K562 (cell line): ENCODE measurements around the gene ARMH3. TPM values are rescaled to one million over a fixed set of nuclear protein-coding genes. Genes with fewer than 3 reads are reported as not detected.

Experiments
- ATAC-seq: fragments of 200-7000 bp; cut with Tn5 transposase; 3 replicates; pipeline ENCODE4 v1.9.1; 2020; ENCODE audit warnings: moderate library complexity
- BruUV-seq: library from RNA; stranded (reverse); fragments of 400-500 nt; replicated peaks from 2 replicates; lab custom pipeline; 2021; lab: Mats Ljungman, UMichigan
- CTCF ChIA-PET: fragments of 300-600 bp; formaldehyde crosslinking; extraction: SDS; loops from one replicate; lab custom pipeline; 2021; ENCODE audit warnings: low intra/inter-chr PET ratio; lab: Yijun Ruan, JAX
- POLR2A ChIA-PET: fragments of 300-600, 350-650 bp; sonication (Branson Sonifier 250); formaldehyde crosslinking; extraction: SDS; loops from one replicate; lab custom pipeline; 2021; ENCODE audit warnings: antibody characterized with exemption, inconsistent platforms; lab: Yijun Ruan, JAX
- DNase-seq, 4 experiments: peaks; one replicate each; pipeline versions ENCODE4 v3.0.0 to v3.0.0-alpha.2; 2011 to 2018; ENCODE audit warnings: low spot score in 3 of 4, mixed read lengths in 3 of 4; ENCODE audit errors: extremely low read depth in 1 of 4
- FAIRE-seq: peaks from 2 replicates; lab custom pipeline; 2011; peaks lifted over from hg19 to GRCh38; lab: Jason Lieb, UNC
- H2AFZ ChIP-seq: 2 replicates; pipeline ENCODE4 v1.6.0; 2011; ENCODE audit warnings: low read depth, low read length, control low read depth, inconsistent platforms
- H3K27ac ChIP-seq: fragments of 200-600 bp; 3 replicates; pipeline ENCODE4 v1.8.0; 2011; ENCODE audit warnings: low read depth, mild to moderate bottlenecking, control low read depth, inconsistent platforms, low read length, moderate library complexity, mixed read lengths; ENCODE audit errors: extremely low read depth
- H3K27me3 ChIP-seq, 2 experiments: fragments of 300-600 bp in 1 of 2; 2 replicates in 1 of 2; 3 replicates in 1 of 2; pipeline versions ENCODE4 v1.6.0 to v1.8.0; 2011; ENCODE audit warnings: inconsistent platforms in 2 of 2, low read length in 2 of 2, mild to moderate bottlenecking in 1 of 2, mixed read lengths in 1 of 2, moderate library complexity in 1 of 2; ENCODE audit not compliant: control insufficient read depth in 2 of 2, insufficient read depth in 2 of 2
- H3K36me3 ChIP-seq: fragments of 300-600 bp; 3 replicates; pipeline ENCODE4 v1.8.0; 2011; ENCODE audit warnings: mild to moderate bottlenecking, low read length, inconsistent platforms; ENCODE audit not compliant: control insufficient read depth, insufficient read depth
- H3K4me1 ChIP-seq, 2 experiments: fragments of 200-600 bp in 1 of 2; replicated peaks in 1 of 2; 2 replicates in 1 of 2; 3 replicates in 1 of 2; pipeline versions ENCODE4 v1.5.1 to v1.8.0; 2011; ENCODE audit warnings: inconsistent platforms in 2 of 2, low read length in 2 of 2, mild to moderate bottlenecking in 1 of 2, mixed read lengths in 1 of 2, moderate library complexity in 1 of 2; ENCODE audit not compliant: control insufficient read depth in 2 of 2, insufficient read depth in 2 of 2
- H3K4me2 ChIP-seq: 2 replicates; pipeline ENCODE4 v1.6.1; 2011; ENCODE audit warnings: low read length, control low read depth, inconsistent platforms, mixed read lengths; ENCODE audit not compliant: insufficient read depth
- H3K4me3 ChIP-seq: fragments of 200-600 bp; sonication (generic), shearing (Covaris generic); 2 replicates; pipeline ENCODE4 v1.5.1; 2016; ENCODE audit warnings: control low read depth, inconsistent platforms
- H3K79me2 ChIP-seq: fragments of 200-600 bp; 3 replicates; pipeline ENCODE4 v1.8.0; 2011; ENCODE audit warnings: low read length, inconsistent platforms; ENCODE audit not compliant: control insufficient read depth, insufficient read depth
- H3K9ac ChIP-seq, 2 experiments: 2 replicates each; pipeline versions ENCODE4 v1.6.0 to v1.6.1; 2011; ENCODE audit warnings: low read depth in 2 of 2, low read length in 2 of 2, control low read depth in 1 of 2, inconsistent platforms in 1 of 2, mild to moderate bottlenecking in 1 of 2, mixed read lengths in 1 of 2; ENCODE audit not compliant: insufficient read depth in 1 of 2
- H3K9me1 ChIP-seq: one replicate; pipeline ENCODE4 v1.6.0; 2011; ENCODE audit warnings: inconsistent platforms, mild to moderate bottlenecking, low read length, moderate library complexity; ENCODE audit not compliant: control insufficient read depth, insufficient read depth
- H3K9me3 ChIP-seq: replicated peaks from 2 replicates; pipeline ENCODE4 v1.5.1; 2011; ENCODE audit warnings: low read depth, low read length, inconsistent platforms; ENCODE audit not compliant: control insufficient read depth, insufficient read depth
- H4K20me1 ChIP-seq: replicated peaks from 2 replicates; pipeline ENCODE4 v1.6.1; 2011; ENCODE audit warnings: low read length, inconsistent platforms, mixed read lengths; ENCODE audit not compliant: control insufficient read depth, insufficient read depth
- CEBPG ChIP-seq, 3 experiments: fragments of 200-800 bp in 1 of 3; sonication (Bioruptor generic) in 1 of 3; sonication (generic) in 1 of 3; formaldehyde crosslinking in 1 of 3; IDR thresholded peaks in 2 of 3; conservative IDR thresholded peaks in 1 of 3; 2 replicates each; pipeline versions ENCODE4 v1.6.1 to v1.8.0; 2016 to 2022; ENCODE audit warnings: missing compliant biosample characterization in 2 of 3, missing genetic modification characterization in 2 of 3, mild to moderate bottlenecking in 1 of 3, missing genetic modification reagents in 1 of 3
- DPF2 ChIP-seq: fragments of 450-650 bp; IDR thresholded peaks from 2 replicates; pipeline ENCODE4 v1.6.1; 2016
- E2F3 ChIP-seq: fragments of 250-450 bp; sonication (Bioruptor Pico); IDR thresholded peaks from 2 replicates; pipeline ENCODE4 v1.4.0; 2020; ENCODE audit warnings: mild to moderate bottlenecking
- ESRRA ChIP-seq: fragments of 450-650 bp; IDR thresholded peaks from 2 replicates; pipeline ENCODE4 v1.6.1; 2014; ENCODE audit warnings: low read depth, mild to moderate bottlenecking, moderate library complexity, borderline replicate concordance
- FOXP4 ChIP-seq: sonication (generic); formaldehyde crosslinking; IDR thresholded peaks from 2 replicates; pipeline ENCODE4 v1.8.0; 2022; ENCODE audit warnings: mild to moderate bottlenecking, missing genetic modification reagents, borderline replicate concordance
- MAFF ChIP-seq: IDR thresholded peaks from 2 replicates; pipeline ENCODE4 v1.6.1; 2012; ENCODE audit warnings: low read length, improper control_type of control experiment
- MTA1 ChIP-seq: fragments of 450-650 bp; IDR thresholded peaks from 2 replicates; pipeline ENCODE4 v1.6.1; 2017; ENCODE audit warnings: borderline replicate concordance
- NELFE ChIP-seq: IDR thresholded peaks from 2 replicates; pipeline ENCODE4 v1.6.1; 2011; ENCODE audit warnings: mild to moderate bottlenecking; ENCODE audit not compliant: insufficient read depth, insufficient read length
- PHB ChIP-seq: fragments of 250-450 bp; sonication (Bioruptor Pico); IDR thresholded peaks from 2 replicates; pipeline ENCODE4 v1.5.0; 2021
- POLR2AphosphoS2 ChIP-seq: IDR thresholded peaks from 2 replicates; pipeline ENCODE4 v1.6.1; 2012; ENCODE audit warnings: low read length, improper control_type of control experiment
- POLR2AphosphoS5 ChIP-seq: IDR thresholded peaks from 2 replicates; pipeline ENCODE4 v1.6.1; 2011; ENCODE audit warnings: mild to moderate bottlenecking, low read depth, low read length, moderate library complexity; ENCODE audit not compliant: control insufficient read depth, insufficient read depth
- RBFOX2 ChIP-seq: fragments of 200-400 bp; formaldehyde crosslinking; IDR thresholded peaks from 2 replicates; pipeline ENCODE4 v1.6.1; 2017; ENCODE audit warnings: low read depth, mild to moderate bottlenecking, low read length, moderate library complexity
- RBM17 ChIP-seq: fragments of 200-400 bp; formaldehyde crosslinking; IDR thresholded peaks from 2 replicates; pipeline ENCODE4 v1.6.1; 2017; ENCODE audit warnings: low read depth, mild to moderate bottlenecking, low read length, borderline replicate concordance
- TAF9B ChIP-seq: fragments of 450-650 bp; IDR thresholded peaks from 2 replicates; pipeline ENCODE4 v1.6.1; 2018; ENCODE audit warnings: mild to moderate bottlenecking; ENCODE audit not compliant: partially characterized antibody
- TSC22D4 ChIP-seq: fragments of 450-650 bp; IDR thresholded peaks from 2 replicates; pipeline ENCODE4 v1.6.1; 2016; ENCODE audit warnings: missing genetic modification characterization, missing biosample characterization, control low read depth
- ZNF431 ChIP-seq: sonication (generic); formaldehyde crosslinking; IDR thresholded peaks from 2 replicates; pipeline ENCODE4 v1.8.0; 2022; ENCODE audit warnings: mild to moderate bottlenecking, missing genetic modification reagents
- ZNF695 ChIP-seq: fragments of 450-650 bp; formaldehyde crosslinking; IDR thresholded peaks from 2 replicates; pipeline ENCODE4 v1.4.0; 2020; ENCODE audit warnings: mild to moderate bottlenecking, moderate library complexity
- ZNF785 ChIP-seq: fragments of 250-450 bp; sonication (Bioruptor Pico); IDR thresholded peaks from 2 replicates; pipeline ENCODE4 v1.4.0; 2020; ENCODE audit warnings: mild to moderate bottlenecking
- WGBS: fragments of 100-300 bp; shearing (Covaris generic); methylation state at CpG from one replicate; pipeline ENCODE4 v1.1.6; 2016; ENCODE audit warnings: low coverage, mixed read lengths; ENCODE audit not compliant: insufficient coverage; ENCODE audit errors: missing lambda C conversion rate; 5-methylcytosine and 5-hydroxymethylcytosine counted together
- in situ Hi-C: fragments of 300-500 bp; cut with MboI; formaldehyde crosslinking; loops from 4 replicates; pipeline ENCODE4 v1.15.0; 2018; ENCODE audit warnings: inconsistent platforms, mixed read lengths
- intact Hi-C: fragments of 100-400 bp; cut with micrococcal nuclease; formaldehyde crosslinking; loops from 2 replicates; pipeline ENCODE4 v1.14.2; 2022
- polyA plus RNA-seq, 8 experiments: library from polyadenylated mRNA; depleted of rRNA in 4 of 8; stranded (reverse) in 5 of 8; unstranded in 3 of 8; fragments of >200 nt; fragmentation: Nextera tagmentation in 2 of 8; fragmentation: Illumina TruSeq in 1 of 8; extraction: Ambion mirVana in 2 of 8; extraction: Trizol in 1 of 8; gene quantifications; 2 replicates each; pipeline versions ENCODE4 v1.2.1 to v1.2.3, GENCODE V29; 2011 to 2014; ENCODE audit warnings: inconsistent platforms in 1 of 8, missing spikeins in 1 of 8
- total RNA-seq, 7 experiments: library from RNA; depleted of rRNA in 6 of 7; stranded (reverse); fragments of >200 nt in 6 of 7; fragmentation: Illumina TruSeq in 2 of 7; extraction: Trizol in 2 of 7; gene quantifications; 2 replicates each; pipeline versions ENCODE4 v1.2.1 to v1.2.3, GENCODE V29; 2011 to 2021; ENCODE audit warnings: low replicate concordance in 1 of 7

Gene ARMH3
- total and polyA plus RNA-seq, 9 of the 15 experiments (the other 6 are each of a cell fraction or from before 2014, with no cell fraction given): 0.29 to 0.73 TPM; not detected in 7

- no peaks in the 10 kb centered on the region for H3K9me3 ChIP-seq
- H3K36me3 ChIP-seq: no peaks in the 10 kb centered on the region
- no CpG with 5 or more reads among the region's 4 CpGs for WGBS
- H3K79me2 ChIP-seq: no peaks in the 10 kb centered on the region
- ATAC-seq (no peak), FAIRE-seq (no peak), DNase-seq (no peak)
- H3K4me2 ChIP-seq: no peak overlapping the region
- no peaks in the 10 kb centered on the region for H3K27me3 ChIP-seq
- TF ChIP-seq NELFE (no peak), POLR2AphosphoS5 (no peak), TAF9B (no peak), PHB (CRISPR knock-in tag) (no peak), CEBPG (CRISPR knock-in tag; IDR thresholded peaks at IDR 0.05) (no peak), CEBPG (tag; conservative IDR thresholded peaks at IDR 0.05 in 1 of 2, IDR thresholded peaks at IDR 0.05 in 1 of 2) (no peak), POLR2AphosphoS2 (no peak), ZNF695 (no peak), E2F3 (CRISPR knock-in tag) (no peak), ZNF785 (CRISPR knock-in tag) (no peak), MAFF (no peak), RBFOX2 (no peak), MTA1 (no peak), ESRRA (no peak), TSC22D4 (no peak), FOXP4 (CRISPR knock-in tag) (no peak), RBM17 (no peak), ZNF431 (CRISPR knock-in tag) (no peak), DPF2 (no peak)
- CTCF ChIA-PET: no interaction called here
- in situ Hi-C loops: no loop called here
- no peaks in the 10 kb centered on the region for H4K20me1 ChIP-seq
- H3K4me3 ChIP-seq: no peak overlapping the region
- POLR2A ChIA-PET: no interaction called here
- BruUV-seq: no TSS peak
- intact Hi-C loops: no loop called here
- no peak overlapping the region for H3K9ac ChIP-seq
- no peak overlapping the region for H2AFZ ChIP-seq
- no peaks in the 10 kb centered on the region for H3K4me1 ChIP-seq
- H3K9me1 ChIP-seq: no peaks in the 10 kb centered on the region
- H3K27ac ChIP-seq: no peak overlapping the region
Measured at GRCh38 chr10:102010961-102011360, 45.0 kb downstream of the ARMH3 start.
